Choroid plexus epithelial cell (primary cell): Measurements from ENCODE around the gene LRP10.
"Not testable (repeated sequence)": the region's sequence is repeated elsewhere in the genome, so short reads cannot be mapped to it uniquely, and the experiment has no call there.

Experiments
- DNase-seq: peaks from one replicate; pipeline ENCODE4 v3.0.0-alpha.2; 2010; ENCODE audit warnings: low read depth
- H3K4me3 ChIP-seq: 2 replicates; pipeline ENCODE4 v1.5.1; 2011; ENCODE audit warnings: low read depth, mild to moderate bottlenecking, control low read depth, low read length, moderate library complexity
- CTCF ChIP-seq: conservative IDR thresholded peaks from 2 replicates; pipeline ENCODE4 v1.5.1; 2011; ENCODE audit warnings: low read depth, mild to moderate bottlenecking, control low read depth, inconsistent platforms, low read length, moderate library complexity

Gene LRP10

GRCh38 chr14:22905627-22906026, 34.1 kb downstream of the LRP10 start:
- no peak for TF ChIP-seq CTCF
- no peak overlapping the region for H3K4me3 ChIP-seq
- no peak for DNase-seq

- no peak for DNase-seq
- TF ChIP-seq CTCF, result no peak
Observed at GRCh38 chr14:22906073-22906472, 34.5 kb downstream of the LRP10 start.

GRCh38 chr14:22907429-22907828, 35.9 kb downstream of the LRP10 start:
- TF ChIP-seq CTCF, result no peak
- DNase-seq, result no peak
- no peak overlapping the region for H3K4me3 ChIP-seq

More at GRCh38 chr14:22906073-22906472, 34.5 kb downstream of the LRP10 start:
- no peak overlapping the region for H3K4me3 ChIP-seq

GRCh38 chr14:22908601-22909000, 37.1 kb downstream of the LRP10 start:
- TF ChIP-seq CTCF, result no peak
- peak; percentile 82 for DNase-seq
- H3K4me3 ChIP-seq, result no peak overlapping the region

GRCh38 chr14:22910916-22911315, 39.4 kb downstream of the LRP10 start:
- no peak for DNase-seq
- no peak overlapping the region for H3K4me3 ChIP-seq
- no peak for TF ChIP-seq CTCF

DNA sequence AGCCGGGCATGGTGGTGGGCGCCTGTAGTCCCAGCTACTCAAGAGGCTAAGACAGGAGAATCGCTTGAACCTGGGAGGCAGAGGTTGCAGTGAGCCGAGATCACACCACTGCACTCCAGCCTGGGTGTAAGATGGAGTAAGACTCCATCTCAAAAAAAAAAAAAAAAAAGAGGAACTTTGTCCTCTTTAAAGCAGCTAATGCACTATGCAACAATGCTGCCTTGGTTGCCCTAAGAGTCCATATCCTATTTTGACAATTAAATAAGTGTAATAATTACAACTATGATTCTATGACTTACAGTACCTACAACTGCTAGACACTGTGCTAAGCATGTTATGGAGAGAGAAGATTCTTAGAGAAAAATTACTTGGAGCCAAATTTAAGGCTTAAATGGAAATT, 43.3 kb downstream of the LRP10 start:
- not testable (repeated sequence) for DNase-seq, H3K4me3 ChIP-seq

- no peak for TF ChIP-seq CTCF
- peak; percentile 78 for DNase-seq
- no peak overlapping the region for H3K4me3 ChIP-seq
Observed at GRCh38 chr14:22915886-22916521, 44.5 kb downstream of the LRP10 start.
